ENCODE results near the gene ATG16L1.

GRCh38 chr2:233255151-233255550, 3.7 kb downstream of the ATG16L1 start:
- TF ChIP-seq CTCF (IDR thresholded peaks at IDR 0.05) (no peak), POLR2A (IDR thresholded peaks at IDR 0.05; ENCODE audit: low read depth) (no peak), EP300 (IDR thresholded peaks at IDR 0.05) (no peak), POLR2AphosphoS5 (IDR thresholded peaks at IDR 0.05) (no peak)

Measured in esophagus muscularis mucosa (tissue), 4 donors.